Activated CD4-positive, alpha-beta T cell treated with anti-CD3 and anti-CD28 coated beads, Interleukin-10, Interleukin-2, amounts not matched to agents 100 ng/mL and 50 ng/mL, durations not matched to agents 16 hours and 8 hours (primary cell): ENCODE results near the gene CDK5RAP1.
A peak's percentile ranks its signal among the peaks of the same experiment; 100 is the strongest.
"Not testable (repeated sequence)": the region's sequence is repeated elsewhere in the genome, so short reads cannot be mapped to it uniquely, and the experiment has no call there.

Experiments used
- DNase-seq: peaks from one replicate; pipeline ENCODE4 v3.0.0-alpha.2; 2020

The CDK5RAP1 gene

DNA sequence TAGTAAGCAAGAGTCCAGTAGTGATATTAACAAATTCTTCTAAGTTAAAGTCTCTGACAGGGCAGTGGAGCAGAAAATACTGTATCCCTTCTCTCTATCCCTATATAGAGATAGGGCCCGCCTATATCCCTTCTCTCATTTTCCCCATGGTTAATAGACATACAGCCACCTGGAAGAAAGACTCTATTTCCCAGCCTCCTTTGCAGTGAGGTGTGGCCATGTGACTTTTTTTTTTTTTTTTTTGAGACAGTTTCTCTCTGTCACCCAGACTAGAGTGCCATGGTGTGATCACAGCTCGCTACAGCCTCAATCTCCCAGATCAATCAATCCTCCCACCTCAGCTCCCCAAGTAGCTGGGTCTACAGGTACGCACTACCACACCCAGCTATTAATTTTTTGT lies 16.7 kb upstream of the CDK5RAP1 start:
- DNase-seq: no peak

- DNase-seq: no peak
Measured at GRCh38 chr20:33415948-33416347, 14.6 kb upstream of the CDK5RAP1 start.

DNA sequence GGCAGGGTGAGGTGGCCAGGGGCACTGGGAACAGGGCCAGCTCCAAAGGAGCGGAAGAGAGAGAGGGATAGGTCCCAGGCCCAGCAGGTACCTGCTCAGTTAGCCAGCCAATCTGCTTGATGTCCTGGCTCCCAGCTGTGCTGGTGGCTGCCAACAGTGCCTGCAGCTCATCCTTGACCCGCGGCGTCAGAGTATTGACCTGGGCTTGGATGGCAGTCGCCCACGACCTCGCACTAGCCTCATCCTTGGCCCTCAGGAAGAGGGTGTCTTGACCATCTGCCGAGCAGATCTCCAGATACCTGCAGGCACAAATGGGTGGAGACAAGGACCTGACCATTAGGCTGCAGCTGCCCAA lies 11.1 kb upstream of the CDK5RAP1 start:
- DNase-seq: no peak

GRCh38 chr20:33411711-33412483 lies 10.6 kb upstream of the CDK5RAP1 start:
- no peak for DNase-seq

DNA sequence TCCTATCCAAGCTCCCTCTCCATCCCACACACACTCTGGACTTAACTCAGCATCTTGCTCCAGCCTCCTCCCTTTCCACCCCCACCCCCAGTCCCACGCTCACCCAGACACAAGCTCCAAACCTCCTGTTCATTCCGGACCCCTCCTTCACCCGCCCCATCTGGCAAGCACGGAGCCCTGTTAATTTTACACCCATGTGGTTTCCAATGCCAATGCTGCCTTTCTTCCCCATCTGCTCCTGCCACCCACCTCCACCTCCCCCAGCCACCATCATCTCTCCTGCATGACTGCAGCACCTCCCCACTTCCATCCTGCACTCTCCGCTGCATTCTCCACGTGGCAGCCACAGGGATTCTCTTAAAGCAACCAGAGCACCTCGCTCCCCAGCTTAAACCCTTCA lies 9.9 kb upstream of the CDK5RAP1 start:
- DNase-seq: no peak

GRCh38 chr20:33410081-33410742 lies 8.9 kb upstream of the CDK5RAP1 start:
- no peak for DNase-seq

- DNase-seq: no peak
Measured at GRCh38 chr20:33408716-33409654, 7.7 kb upstream of the CDK5RAP1 start.

DNA sequence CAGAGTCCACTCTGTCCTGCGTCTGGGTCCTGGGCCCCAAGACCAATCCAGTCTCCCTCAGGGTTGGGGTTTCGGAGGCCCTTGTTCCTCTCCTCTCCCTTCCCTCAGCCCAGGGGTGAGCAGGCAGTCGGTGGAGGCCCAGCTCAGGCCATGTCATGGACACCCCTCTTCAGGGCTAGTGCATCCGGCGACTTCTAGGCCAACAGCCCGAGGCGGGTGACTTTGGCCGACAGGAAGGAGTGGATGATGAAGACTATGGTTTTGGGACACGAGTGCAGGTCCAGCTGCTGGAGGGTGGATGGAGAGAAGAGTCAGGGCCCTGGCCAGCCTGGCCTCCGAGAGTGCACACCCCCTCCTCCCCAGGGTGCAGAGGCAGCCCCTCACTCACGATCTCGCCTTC lies 7.0 kb upstream of the CDK5RAP1 start:
- DNase-seq: no peak

GRCh38 chr20:33407796-33408195 lies 6.5 kb upstream of the CDK5RAP1 start:
- no peak for DNase-seq

- DNase-seq: peak; percentile 5
Measured at GRCh38 chr20:33407251-33407650, 5.9 kb upstream of the CDK5RAP1 start.

DNA sequence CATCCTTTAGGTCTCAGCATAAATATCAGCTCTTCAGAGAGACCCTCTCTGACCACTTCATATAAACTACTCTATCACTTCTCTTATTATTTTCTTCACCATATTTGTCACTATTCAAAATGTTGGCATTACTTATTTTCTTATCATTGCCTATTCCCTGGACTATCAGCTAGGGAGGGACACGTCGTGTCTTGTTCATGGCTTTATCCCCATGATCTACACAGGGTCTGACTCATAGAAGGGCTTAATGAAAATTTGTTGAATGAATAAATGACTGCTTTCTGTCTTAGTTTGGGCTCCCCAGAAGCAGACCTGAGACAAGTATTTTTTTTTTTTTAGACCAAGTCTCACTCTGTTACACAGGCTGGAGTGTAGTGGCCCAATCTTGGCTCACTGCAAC lies 3.0 kb upstream of the CDK5RAP1 start:
- DNase-seq: no peak

DNA sequence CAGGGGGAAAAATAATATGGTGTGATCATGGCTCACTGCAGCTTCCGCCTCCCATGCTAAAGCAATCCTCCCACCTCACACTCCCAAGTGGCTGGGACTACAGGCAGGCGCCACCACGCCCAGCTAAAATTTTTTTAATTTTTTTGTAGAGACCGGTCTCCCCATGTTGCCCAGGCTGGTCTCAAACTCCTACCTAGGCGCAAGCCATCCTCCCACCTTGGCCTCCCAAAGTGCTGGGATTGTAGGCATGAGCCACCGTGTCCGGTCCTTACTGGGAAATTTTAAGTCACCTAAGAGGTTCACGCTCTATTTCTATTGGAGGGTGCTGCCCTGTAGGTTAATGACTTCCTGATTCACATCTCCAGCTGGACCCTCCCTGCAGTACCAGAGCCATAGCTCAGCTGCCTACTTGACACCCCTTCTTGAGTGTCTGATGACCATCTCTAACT lies 626 bp upstream of the CDK5RAP1 start:
- DNase-seq: no peak

GRCh38 chr20:33400812-33401183 lies 521 bp downstream of the CDK5RAP1 start:
- DNase-seq: peak; percentile 13

GRCh38 chr20:33399924-33400323 lies 1.4 kb downstream of the CDK5RAP1 start:
- DNase-seq: no peak

DNA sequence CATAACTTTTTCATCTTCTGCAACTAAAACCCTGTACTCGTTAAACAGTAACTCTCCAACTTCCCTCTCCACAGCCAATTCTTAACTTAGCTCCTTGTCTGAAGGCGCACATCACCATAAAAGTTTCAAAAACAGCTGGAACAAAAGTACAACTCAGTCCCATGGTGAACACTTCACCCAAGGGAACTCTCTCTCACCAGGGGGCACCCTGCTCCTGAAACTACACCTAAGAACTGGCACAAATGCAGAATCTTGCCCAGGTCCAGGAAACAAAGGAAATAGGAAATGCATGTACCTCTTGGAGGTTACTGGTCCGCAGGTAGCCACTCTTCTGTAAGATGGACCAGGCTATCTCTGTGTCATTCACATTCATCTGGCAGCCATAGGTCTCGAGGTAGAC lies 6.6 kb downstream of the CDK5RAP1 start:
- no peak for DNase-seq

GRCh38 chr20:33393609-33394008 lies 7.7 kb downstream of the CDK5RAP1 start:
- no peak for DNase-seq

GRCh38 chr20:33391722-33392415 lies 9.4 kb downstream of the CDK5RAP1 start:
- no peak for DNase-seq

- DNase-seq: not testable (repeated sequence)
Measured at GRCh38 chr20:33389326-33389725, 12.0 kb downstream of the CDK5RAP1 start.

DNA sequence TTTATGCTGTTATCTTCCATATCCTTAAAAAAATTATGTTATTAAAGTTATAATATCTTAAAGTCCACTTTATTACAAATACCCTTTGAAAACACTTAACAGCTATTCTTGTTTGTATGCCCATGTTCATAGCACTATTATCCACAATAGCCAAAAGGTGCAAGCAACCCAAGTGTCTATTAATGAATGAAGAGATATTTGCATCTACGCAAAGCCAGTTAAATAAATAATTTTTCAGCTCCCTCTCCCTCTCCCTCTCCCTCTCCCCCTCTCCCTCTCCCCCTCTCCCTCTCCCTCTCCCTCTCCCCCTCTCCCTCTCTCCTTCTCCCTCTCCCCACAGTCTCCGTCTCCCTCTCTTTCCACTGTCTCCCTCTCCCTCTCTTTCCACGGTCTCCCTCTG lies 13.1 kb downstream of the CDK5RAP1 start:
- DNase-seq: no peak

DNA sequence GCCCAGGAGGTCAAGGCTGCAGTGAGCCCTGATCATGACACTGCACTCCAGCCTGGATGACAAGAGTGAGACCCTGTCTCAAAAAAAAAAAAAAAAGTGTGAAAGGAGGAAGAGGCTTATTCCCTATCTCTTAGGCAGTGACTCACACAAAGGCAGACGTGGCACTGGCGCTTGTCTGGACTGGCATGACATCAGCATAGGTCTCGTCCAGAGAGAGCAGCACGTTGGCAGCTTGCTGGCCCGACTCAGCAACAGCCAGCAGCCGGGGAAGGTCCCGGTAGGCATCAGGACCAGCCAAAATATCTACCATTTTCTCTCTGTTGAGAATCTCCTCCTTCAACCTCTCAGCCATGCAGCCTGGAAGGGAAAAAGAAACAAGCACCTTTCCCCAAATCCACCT lies 14.1 kb downstream of the CDK5RAP1 start:
- no peak for DNase-seq

GRCh38 chr20:33386673-33387072 lies 14.6 kb downstream of the CDK5RAP1 start:
- no peak for DNase-seq

- DNase-seq: peak; percentile 49
Measured at GRCh38 chr20:33377366-33377765, 24.0 kb downstream of the CDK5RAP1 start.
